Natural killer cell (primary cell): ENCODE results near the gene ZNF202. TPM values are rescaled to one million over a fixed set of nuclear protein-coding genes. Genes with fewer than 3 reads are reported as not detected.

Experiments
- ATAC-seq, 3 donors: fragments of 150-1000 bp in 2 of 3; fragments of 200-7000 bp in 1 of 3; cut with Tn5 transposase; 1 replicate in 1 of 3; 2 replicates in 2 of 3; pipeline ENCODE4 v1.10.0; 2021; ENCODE audit warnings: mild to moderate bottlenecking in 2 of 3, moderate library complexity in 2 of 3
- DNase-seq, 2 donors: peaks; one replicate each; pipeline versions ENCODE4 v3.0.0 to v3.0.0-alpha.2; 2013 to 2021; ENCODE audit warnings: mixed read lengths in 1 of 2
- H3K27ac ChIP-seq: one replicate; pipeline ENCODE4 v1.5.1; 2013; ENCODE audit warnings: mild to moderate bottlenecking, low read length
- H3K27me3 ChIP-seq: one replicate; pipeline ENCODE4 v1.6.1; 2013; ENCODE audit warnings: low read length; ENCODE audit not compliant: control insufficient read depth, insufficient read depth
- H3K36me3 ChIP-seq: one replicate; pipeline ENCODE4 v1.6.1; 2013; ENCODE audit warnings: low read length; ENCODE audit not compliant: control insufficient read depth, insufficient read depth
- H3K4me1 ChIP-seq: one replicate; pipeline ENCODE4 v1.6.1; 2013; ENCODE audit warnings: low read length; ENCODE audit not compliant: control insufficient read depth, insufficient read depth
- H3K4me3 ChIP-seq: one replicate; pipeline ENCODE4 v1.5.1; 2013; ENCODE audit warnings: low read length
- H3K9me3 ChIP-seq: one replicate; pipeline ENCODE4 v1.6.1; 2013; ENCODE audit warnings: low read length; ENCODE audit not compliant: control insufficient read depth, insufficient read depth
- H3K27ac Mint-ChIP-seq, 2 donors: one replicate each; pipeline ENCODE4 v1.8.0; 2022; ENCODE audit warnings: mild to moderate bottlenecking in 2 of 2, mixed read lengths in 2 of 2, moderate library complexity in 1 of 2
- H3K27me3 Mint-ChIP-seq, 2 donors: one replicate each; pipeline ENCODE4 v1.8.0; 2022; ENCODE audit warnings: low read depth in 2 of 2, mixed read lengths in 2 of 2
- H3K36me3 Mint-ChIP-seq: one replicate; pipeline ENCODE4 v1.8.0; 2022; ENCODE audit warnings: mixed read lengths
- H3K4me1 Mint-ChIP-seq, 2 donors: one replicate each; pipeline ENCODE4 v1.8.0; 2022; ENCODE audit warnings: mixed read lengths in 2 of 2
- H3K4me3 Mint-ChIP-seq: one replicate; pipeline ENCODE4 v1.8.0; 2022; ENCODE audit warnings: mild to moderate bottlenecking, moderate library complexity, mixed read lengths
- H3K9me3 Mint-ChIP-seq, 2 donors: one replicate each; pipeline ENCODE4 v1.8.0; 2022; ENCODE audit warnings: mixed read lengths in 2 of 2
- CTCF ChIP-seq: fragments of 200-600 bp; IDR thresholded peaks from one replicate; pipeline ENCODE4 v1.8.0; 2022; ENCODE audit warnings: antibody characterized with exemption
- WGBS: methylation state at CpG from one replicate; pipeline ENCODE4 v1.1.7; 2013; ENCODE audit warnings: missing lambda C conversion rate; ENCODE audit not compliant: insufficient coverage; 5-methylcytosine and 5-hydroxymethylcytosine counted together
- intact Hi-C: fragments of 100-400 bp; cut with micrococcal nuclease; formaldehyde crosslinking; loops from one replicate; pipeline ENCODE4 v1.14.2; 2022
- total RNA-seq, 4 donors: library from RNA; stranded (reverse); fragments of 120-200 nt in 1 of 4; gene quantifications; one replicate each; pipeline versions ENCODE4 v1.2.3 to v1.2.4, GENCODE V29; 2013 to 2022

ZNF202 gene
- total RNA-seq, 3 donors from 2014 or later (not counting 1 experiment from before 2014, with no cell fraction given) = 6.8 to 12.6 (median 10.7) TPM

GRCh38 chr11:123695231-123695630 lies 46.2 kb downstream of the ZNF202 start:
- no peaks in the 10 kb centered on the region for H3K36me3 Mint-ChIP-seq
- no peaks in the 10 kb centered on the region for H3K36me3 ChIP-seq
- no peaks in the 10 kb centered on the region for H3K9me3 Mint-ChIP-seq
- H3K4me3 Mint-ChIP-seq = no peak overlapping the region
- H3K27me3 ChIP-seq = peaks cover 5% of the 10 kb centered on the region
- no peak overlapping the region for H3K4me3 ChIP-seq
- no peak overlapping the region for H3K27ac ChIP-seq
- ATAC-seq = no peak
- peaks cover 17 to 48% of the 10 kb centered on the region in 2 donors for H3K27me3 Mint-ChIP-seq
- H3K4me1 Mint-ChIP-seq = no peaks in the 10 kb centered on the region
- no peak for TF ChIP-seq CTCF
- no peak overlapping the region for H3K27ac Mint-ChIP-seq
- H3K4me1 ChIP-seq = no peaks in the 10 kb centered on the region
- no peaks in the 10 kb centered on the region for H3K9me3 ChIP-seq
- no peak for DNase-seq
- intact Hi-C loops = no loop called here
- 91% methylated on average over 6 of the region's 9 CpGs for WGBS

- H3K36me3 ChIP-seq = no peaks in the 10 kb centered on the region
- H3K4me1 ChIP-seq = no peaks in the 10 kb centered on the region
- no peaks in the 10 kb centered on the region for H3K9me3 ChIP-seq
- Mint-ChIP-seq H3K27ac (no peak overlapping the region), H3K4me1 (no peaks in the 10 kb centered on the region), H3K9me3 (no peaks in the 10 kb centered on the region), H3K27me3 (peaks cover 22 to 55% of the 10 kb centered on the region in 2 donors), H3K36me3 (no peaks in the 10 kb centered on the region), H3K4me3 (no peak overlapping the region)
- WGBS = 24% methylated on average over 2 of the region's 2 CpGs
- ATAC-seq = no peak
- no peak for DNase-seq
- H3K27ac ChIP-seq = no peak overlapping the region
- peaks cover 5% of the 10 kb centered on the region for H3K27me3 ChIP-seq
- no peak for TF ChIP-seq CTCF
- intact Hi-C loops = no loop called here
- no peak overlapping the region for H3K4me3 ChIP-seq
These were observed 46.9 kb downstream of the ZNF202 start for GRCh38 chr11:123694551-123694950.

- intact Hi-C loops = no loop called here
- no peak for TF ChIP-seq CTCF
- no peaks in the 10 kb centered on the region for H3K36me3 Mint-ChIP-seq
- ATAC-seq (no peak), DNase-seq (no peak)
- H3K36me3 ChIP-seq = no peaks in the 10 kb centered on the region
- no peaks in the 10 kb centered on the region for H3K4me1 Mint-ChIP-seq
- no peak overlapping the region for H3K4me3 ChIP-seq
- H3K4me3 Mint-ChIP-seq = no peak overlapping the region
- peaks cover 5% of the 10 kb centered on the region for H3K27me3 ChIP-seq
- peaks cover 27 to 60% of the 10 kb centered on the region in 2 donors for H3K27me3 Mint-ChIP-seq
- no peaks in the 10 kb centered on the region for H3K4me1 ChIP-seq
- H3K27ac Mint-ChIP-seq = no peak overlapping the region
- no peaks in the 10 kb centered on the region for H3K9me3 ChIP-seq
- H3K27ac ChIP-seq = no peak overlapping the region
- H3K9me3 Mint-ChIP-seq = no peaks in the 10 kb centered on the region
These were observed 48.5 kb downstream of the ZNF202 start for GRCh38 chr11:123692961-123693360.

- no peaks in the 10 kb centered on the region for H3K9me3 ChIP-seq
- no peaks in the 10 kb centered on the region for H3K36me3 ChIP-seq
- ATAC-seq = no peak
- Mint-ChIP-seq H3K27ac (no peak overlapping the region), H3K9me3 (no peaks in the 10 kb centered on the region), H3K4me3 (no peak overlapping the region), H3K27me3 (peaks cover 31 to 67% of the 10 kb centered on the region in 2 donors), H3K36me3 (no peaks in the 10 kb centered on the region), H3K4me1 (no peaks in the 10 kb centered on the region)
- no peak for DNase-seq
- intact Hi-C loops = no loop called here
- H3K27ac ChIP-seq = no peak overlapping the region
- H3K27me3 ChIP-seq = peaks cover 5% of the 10 kb centered on the region
- WGBS = 48% methylated on average over 2 of the region's 3 CpGs
- no peak overlapping the region for H3K4me3 ChIP-seq
- no peak for TF ChIP-seq CTCF
- H3K4me1 ChIP-seq = no peaks in the 10 kb centered on the region
These were observed 51.0 kb downstream of the ZNF202 start for GRCh38 chr11:123690485-123690884.
